ENCODE measurements around the gene RNF121.

DNA sequence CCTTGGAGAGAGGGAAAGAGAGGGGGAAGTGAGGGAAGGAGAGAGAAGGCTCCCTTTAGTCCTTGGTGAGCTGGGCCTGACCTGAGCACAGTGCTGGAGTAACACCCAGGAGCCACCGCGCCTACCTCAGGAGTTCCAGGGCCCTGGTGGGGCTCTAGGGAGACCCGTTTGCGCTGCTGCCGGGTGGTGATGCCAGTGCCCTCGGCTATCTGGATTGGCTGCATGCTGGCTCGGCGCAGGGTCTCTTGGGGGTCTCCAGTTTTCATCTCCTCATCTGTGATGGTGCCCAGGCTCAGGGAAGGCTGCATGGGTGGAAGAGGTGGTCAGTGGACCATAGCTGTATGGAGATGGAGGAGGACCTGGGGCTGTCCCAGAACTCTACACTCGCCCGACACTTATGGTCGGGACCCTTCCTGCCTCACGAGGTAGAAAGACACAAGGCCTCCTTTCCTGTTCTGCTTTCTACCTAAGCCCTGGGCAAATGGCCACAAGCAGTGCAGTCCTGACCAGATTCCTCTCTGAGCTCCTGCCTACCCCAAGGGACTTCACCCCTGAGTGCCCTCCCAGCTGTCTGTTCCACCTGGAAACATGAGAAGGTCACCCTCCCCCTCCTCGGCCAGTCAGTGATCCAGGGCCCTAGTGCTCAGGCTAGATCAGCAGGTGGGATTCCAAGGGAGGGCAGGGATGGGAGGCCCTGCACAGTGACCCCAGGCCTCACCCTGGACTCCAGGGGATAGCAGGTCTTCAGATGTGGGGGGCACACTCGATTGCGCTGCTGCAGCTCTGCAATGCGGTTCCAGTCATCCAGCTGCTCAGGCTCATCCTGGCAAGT is 75.9 kb downstream of the RNF121 start:
- TF ChIP-seq, protein P1, sequence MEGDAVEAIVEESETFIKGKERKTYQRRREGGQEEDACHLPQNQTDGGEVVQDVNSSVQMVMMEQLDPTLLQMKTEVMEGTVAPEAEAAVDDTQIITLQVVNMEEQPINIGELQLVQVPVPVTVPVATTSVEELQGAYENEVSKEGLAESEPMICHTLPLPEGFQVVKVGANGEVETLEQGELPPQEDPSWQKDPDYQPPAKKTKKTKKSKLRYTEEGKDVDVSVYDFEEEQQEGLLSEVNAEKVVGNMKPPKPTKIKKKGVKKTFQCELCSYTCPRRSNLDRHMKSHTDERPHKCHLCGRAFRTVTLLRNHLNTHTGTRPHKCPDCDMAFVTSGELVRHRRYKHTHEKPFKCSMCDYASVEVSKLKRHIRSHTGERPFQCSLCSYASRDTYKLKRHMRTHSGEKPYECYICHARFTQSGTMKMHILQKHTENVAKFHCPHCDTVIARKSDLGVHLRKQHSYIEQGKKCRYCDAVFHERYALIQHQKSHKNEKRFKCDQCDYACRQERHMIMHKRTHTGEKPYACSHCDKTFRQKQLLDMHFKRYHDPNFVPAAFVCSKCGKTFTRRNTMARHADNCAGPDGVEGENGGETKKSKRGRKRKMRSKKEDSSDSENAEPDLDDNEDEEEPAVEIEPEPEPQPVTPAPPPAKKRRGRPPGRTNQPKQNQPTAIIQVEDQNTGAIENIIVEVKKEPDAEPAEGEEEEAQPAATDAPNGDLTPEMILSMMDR (conservative IDR thresholded peaks at IDR 0.05; ENCODE audit: low read length), result no peak
- no peak for TF ChIP-seq EZH2phosphoT487 (IDR thresholded peaks at IDR 0.05; ENCODE audit: borderline replicate concordance, low read depth, low read length)
